HEK293 (cell line): ENCODE data around the gene GALNT16.

Experiments used
- CTCF ChIA-PET: fragments of 350-600 bp; formaldehyde crosslinking; extraction: SDS; loops from one replicate; lab custom pipeline; 2021; ENCODE audit warnings: antibody characterized with exemption; lab: Yijun Ruan, JAX
- POLR2A ChIA-PET: fragments of 300-600 bp; formaldehyde crosslinking; extraction: SDS; loops from one replicate; lab custom pipeline; 2020; ENCODE audit warnings: antibody characterized with exemption, inconsistent platforms; lab: Yijun Ruan, JAX
- H3K27ac ChIP-seq: fragments of 200-500 bp; sonication (Bioruptor generic); 2 replicates; pipeline ENCODE4 v1.5.1; 2014; ENCODE audit warnings: low read depth, low read length, control low read depth, inconsistent platforms; ENCODE audit errors: extremely low read depth
- H3K36me3 ChIP-seq, 2 experiments: fragments of 200-500 bp in 1 of 2; sonication (Bioruptor generic) in 1 of 2; 1 replicate in 1 of 2; 2 replicates in 1 of 2; pipeline ENCODE4 v1.5.1; 2014 to 2017; ENCODE audit warnings: inconsistent platforms in 2 of 2, low read length in 2 of 2; ENCODE audit not compliant: control insufficient read depth in 2 of 2, insufficient read depth in 1 of 2
- H3K4me1 ChIP-seq: fragments of 200-500 bp; sonication (Bioruptor generic); 2 replicates; pipeline ENCODE4 v1.5.1; 2014; ENCODE audit warnings: mild to moderate bottlenecking, low read length, inconsistent platforms; ENCODE audit not compliant: control insufficient read depth, insufficient read depth
- H3K4me3 ChIP-seq: 2 replicates; pipeline ENCODE4 v1.5.1; 2011; ENCODE audit warnings: low read depth, mild to moderate bottlenecking, control low read depth, low read length, moderate library complexity
- H3K9me3 ChIP-seq: fragments of 200-500 bp; sonication (Bioruptor generic); 2 replicates; pipeline ENCODE4 v1.5.1; 2014; ENCODE audit warnings: low read depth, low read length, inconsistent platforms; ENCODE audit not compliant: control insufficient read depth, insufficient read depth
- KLF7 ChIP-seq: fragments of 450-650 bp; formaldehyde crosslinking; IDR thresholded peaks from 2 replicates; pipeline ENCODE4 v1.5.1; 2016; ENCODE audit warnings: missing biosample characterization, missing genetic modification characterization, borderline replicate concordance
- SP3 ChIP-seq: fragments of 450-650 bp; formaldehyde crosslinking; IDR thresholded peaks from 2 replicates; pipeline ENCODE4 v1.5.1; 2016; ENCODE audit warnings: missing biosample characterization, missing genetic modification characterization
- ZBTB7A ChIP-seq: fragments of 450-650 bp; formaldehyde crosslinking; IDR thresholded peaks from 2 replicates; pipeline ENCODE4 v1.5.1; 2016; ENCODE audit warnings: low read depth, missing biosample characterization, missing genetic modification characterization
- ZFP3 ChIP-seq: fragments of 450-650 bp; formaldehyde crosslinking; IDR thresholded peaks from 2 replicates; pipeline ENCODE4 v1.5.1; 2016; ENCODE audit warnings: low read depth, missing biosample characterization, missing genetic modification characterization
- ZFP37 ChIP-seq: fragments of 450-650 bp; formaldehyde crosslinking; IDR thresholded peaks from 2 replicates; pipeline ENCODE4 v1.5.1; 2016; ENCODE audit warnings: missing biosample characterization, missing genetic modification characterization
- ZFP41 ChIP-seq: fragments of 450-650 bp; formaldehyde crosslinking; IDR thresholded peaks from 2 replicates; pipeline ENCODE4 v1.5.1; 2016; ENCODE audit warnings: missing biosample characterization, missing genetic modification characterization, borderline replicate concordance
- ZNF121 ChIP-seq: fragments of 450-650 bp; formaldehyde crosslinking; IDR thresholded peaks from 2 replicates; pipeline ENCODE4 v1.5.1; 2016; ENCODE audit warnings: missing biosample characterization, missing genetic modification characterization
- ZNF133 ChIP-seq: fragments of 450-650 bp; formaldehyde crosslinking; IDR thresholded peaks from 2 replicates; pipeline ENCODE4 v1.5.1; 2016; ENCODE audit warnings: missing biosample characterization, missing genetic modification characterization
- ZNF23 ChIP-seq: fragments of 450-650 bp; formaldehyde crosslinking; IDR thresholded peaks from 2 replicates; pipeline ENCODE4 v1.5.1; 2016; ENCODE audit warnings: missing biosample characterization, missing genetic modification characterization, borderline replicate concordance
- ZNF239 ChIP-seq: fragments of 450-650 bp; formaldehyde crosslinking; IDR thresholded peaks from 2 replicates; pipeline ENCODE4 v1.5.1; 2016; ENCODE audit warnings: missing biosample characterization, missing genetic modification characterization
- ZNF292 ChIP-seq: fragments of 450-650 bp; formaldehyde crosslinking; IDR thresholded peaks from 2 replicates; pipeline ENCODE4 v1.5.1; 2016; ENCODE audit warnings: low read depth, missing biosample characterization, missing genetic modification characterization, borderline replicate concordance
- ZNF311 ChIP-seq: fragments of 450-650 bp; formaldehyde crosslinking; IDR thresholded peaks from 2 replicates; pipeline ENCODE4 v1.5.1; 2017; ENCODE audit warnings: missing biosample characterization, missing genetic modification characterization, borderline replicate concordance
- ZNF350 ChIP-seq: fragments of 450-650 bp; formaldehyde crosslinking; IDR thresholded peaks from 2 replicates; pipeline ENCODE4 v1.5.0; 2017; ENCODE audit warnings: missing biosample characterization, mild to moderate bottlenecking, missing genetic modification characterization
- ZNF354C ChIP-seq: fragments of 450-650 bp; formaldehyde crosslinking; IDR thresholded peaks from 2 replicates; pipeline ENCODE4 v1.5.1; 2016; ENCODE audit warnings: missing biosample characterization, missing genetic modification characterization, low read depth, borderline replicate concordance
- ZNF423 ChIP-seq: fragments of 450-650 bp; formaldehyde crosslinking; IDR thresholded peaks from 2 replicates; pipeline ENCODE4 v1.5.1; 2016; ENCODE audit warnings: missing biosample characterization, missing genetic modification characterization
- ZNF433 ChIP-seq: fragments of 450-650 bp; formaldehyde crosslinking; IDR thresholded peaks from 2 replicates; pipeline ENCODE4 v1.5.1; 2016; ENCODE audit warnings: missing biosample characterization, missing genetic modification characterization, low read depth
- ZNF549 ChIP-seq: fragments of 450-650 bp; IDR thresholded peaks from 2 replicates; pipeline ENCODE4 v1.5.1; 2018; ENCODE audit warnings: missing biosample characterization, missing genetic modification characterization, mild to moderate bottlenecking, inconsistent platforms, moderate library complexity
- ZNF558 ChIP-seq: fragments of 450-650 bp; formaldehyde crosslinking; IDR thresholded peaks from 2 replicates; pipeline ENCODE4 v1.5.1; 2016; ENCODE audit warnings: missing biosample characterization, missing genetic modification characterization
- ZNF561 ChIP-seq: fragments of 450-650 bp; IDR thresholded peaks from 2 replicates; pipeline ENCODE4 v1.5.1; 2018; ENCODE audit warnings: missing biosample characterization, missing genetic modification characterization, borderline replicate concordance
- ZNF677 ChIP-seq: fragments of 450-650 bp; IDR thresholded peaks from 2 replicates; pipeline ENCODE4 v1.5.0; 2018; ENCODE audit warnings: missing biosample characterization, mild to moderate bottlenecking, missing genetic modification characterization, moderate library complexity
- ZNF701 ChIP-seq: fragments of 450-650 bp; formaldehyde crosslinking; IDR thresholded peaks from 2 replicates; pipeline ENCODE4 v1.5.1; 2016; ENCODE audit warnings: missing biosample characterization, missing genetic modification characterization
- ZNF747 ChIP-seq: fragments of 450-650 bp; formaldehyde crosslinking; IDR thresholded peaks from 2 replicates; pipeline ENCODE4 v1.5.1; 2016; ENCODE audit warnings: missing biosample characterization, missing genetic modification characterization
- ZNF792 ChIP-seq: fragments of 450-650 bp; formaldehyde crosslinking; IDR thresholded peaks from 2 replicates; pipeline ENCODE4 v1.5.1; 2016; ENCODE audit warnings: missing biosample characterization, missing genetic modification characterization
- ZSCAN16 ChIP-seq: fragments of 450-650 bp; formaldehyde crosslinking; IDR thresholded peaks from 2 replicates; pipeline ENCODE4 v1.5.1; 2016; ENCODE audit warnings: missing biosample characterization, missing genetic modification characterization
- ZSCAN30 ChIP-seq: fragments of 450-650 bp; IDR thresholded peaks from 2 replicates; pipeline ENCODE4 v1.5.1; 2018; ENCODE audit warnings: missing biosample characterization, mild to moderate bottlenecking, missing genetic modification characterization, moderate library complexity
- TF ChIP-seq, protein P1 (sequence below): fragments of 450-650 bp; formaldehyde crosslinking; IDR thresholded peaks from 2 replicates; pipeline ENCODE4 v1.5.1; 2016; ENCODE audit warnings: missing biosample characterization, missing genetic modification characterization
- TF ChIP-seq, protein P2 (sequence below): fragments of 450-650 bp; formaldehyde crosslinking; IDR thresholded peaks from 2 replicates; pipeline ENCODE4 v1.5.1; 2016; ENCODE audit warnings: missing biosample characterization, missing genetic modification characterization

Gene GALNT16

GRCh38 chr14:69328317-69328716 lies 68.4 kb downstream of the GALNT16 start:
- no peak overlapping the region for H3K4me3 ChIP-seq
- peaks cover 0 to 14% of the 10 kb centered on the region in 2 experiments; a peak in 1 of 3 replicates for H3K36me3 ChIP-seq
- H3K27ac ChIP-seq: no peak overlapping the region
- H3K4me1 ChIP-seq: no peaks in the 10 kb centered on the region
- no peak for TF ChIP-seq ZFP3
- TF ChIP-seq ZFP37 (tag by site-specific recombination): no peak
- no peak for TF ChIP-seq ZNF133 (tag by site-specific recombination)
- TF ChIP-seq ZNF747 (tag by site-specific recombination): no peak
- no peak for TF ChIP-seq ZNF311 (tag by site-specific recombination)
- TF ChIP-seq ZNF354C (tag by site-specific recombination): no peak
- TF ChIP-seq, protein P1, sequence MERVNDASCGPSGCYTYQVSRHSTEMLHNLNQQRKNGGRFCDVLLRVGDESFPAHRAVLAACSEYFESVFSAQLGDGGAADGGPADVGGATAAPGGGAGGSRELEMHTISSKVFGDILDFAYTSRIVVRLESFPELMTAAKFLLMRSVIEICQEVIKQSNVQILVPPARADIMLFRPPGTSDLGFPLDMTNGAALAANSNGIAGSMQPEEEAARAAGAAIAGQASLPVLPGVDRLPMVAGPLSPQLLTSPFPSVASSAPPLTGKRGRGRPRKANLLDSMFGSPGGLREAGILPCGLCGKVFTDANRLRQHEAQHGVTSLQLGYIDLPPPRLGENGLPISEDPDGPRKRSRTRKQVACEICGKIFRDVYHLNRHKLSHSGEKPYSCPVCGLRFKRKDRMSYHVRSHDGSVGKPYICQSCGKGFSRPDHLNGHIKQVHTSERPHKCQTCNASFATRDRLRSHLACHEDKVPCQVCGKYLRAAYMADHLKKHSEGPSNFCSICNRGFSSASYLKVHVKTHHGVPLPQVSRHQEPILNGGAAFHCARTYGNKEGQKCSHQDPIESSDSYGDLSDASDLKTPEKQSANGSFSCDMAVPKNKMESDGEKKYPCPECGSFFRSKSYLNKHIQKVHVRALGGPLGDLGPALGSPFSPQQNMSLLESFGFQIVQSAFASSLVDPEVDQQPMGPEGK (tag by site-specific recombination): no peak
- no peak for TF ChIP-seq ZNF701
- no peak for TF ChIP-seq ZNF558 (tag by site-specific recombination)
- TF ChIP-seq, protein P2, sequence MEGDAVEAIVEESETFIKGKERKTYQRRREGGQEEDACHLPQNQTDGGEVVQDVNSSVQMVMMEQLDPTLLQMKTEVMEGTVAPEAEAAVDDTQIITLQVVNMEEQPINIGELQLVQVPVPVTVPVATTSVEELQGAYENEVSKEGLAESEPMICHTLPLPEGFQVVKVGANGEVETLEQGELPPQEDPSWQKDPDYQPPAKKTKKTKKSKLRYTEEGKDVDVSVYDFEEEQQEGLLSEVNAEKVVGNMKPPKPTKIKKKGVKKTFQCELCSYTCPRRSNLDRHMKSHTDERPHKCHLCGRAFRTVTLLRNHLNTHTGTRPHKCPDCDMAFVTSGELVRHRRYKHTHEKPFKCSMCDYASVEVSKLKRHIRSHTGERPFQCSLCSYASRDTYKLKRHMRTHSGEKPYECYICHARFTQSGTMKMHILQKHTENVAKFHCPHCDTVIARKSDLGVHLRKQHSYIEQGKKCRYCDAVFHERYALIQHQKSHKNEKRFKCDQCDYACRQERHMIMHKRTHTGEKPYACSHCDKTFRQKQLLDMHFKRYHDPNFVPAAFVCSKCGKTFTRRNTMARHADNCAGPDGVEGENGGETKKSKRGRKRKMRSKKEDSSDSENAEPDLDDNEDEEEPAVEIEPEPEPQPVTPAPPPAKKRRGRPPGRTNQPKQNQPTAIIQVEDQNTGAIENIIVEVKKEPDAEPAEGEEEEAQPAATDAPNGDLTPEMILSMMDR: no peak
- no peak for TF ChIP-seq ZSCAN30 (tag by site-specific recombination)
- no peak for TF ChIP-seq KLF7
- TF ChIP-seq ZSCAN16 (tag by site-specific recombination): no peak
- TF ChIP-seq ZNF239 (tag by site-specific recombination): no peak
- no peak for TF ChIP-seq ZNF561 (tag by site-specific recombination)
- TF ChIP-seq ZNF549 (tag by site-specific recombination): no peak
- no peak for TF ChIP-seq ZNF23 (tag by site-specific recombination)
- no peak for TF ChIP-seq ZNF677
- POLR2A ChIA-PET: no interaction called here
- CTCF ChIA-PET: no interaction called here
- no peaks in the 10 kb centered on the region for H3K9me3 ChIP-seq

DNA sequence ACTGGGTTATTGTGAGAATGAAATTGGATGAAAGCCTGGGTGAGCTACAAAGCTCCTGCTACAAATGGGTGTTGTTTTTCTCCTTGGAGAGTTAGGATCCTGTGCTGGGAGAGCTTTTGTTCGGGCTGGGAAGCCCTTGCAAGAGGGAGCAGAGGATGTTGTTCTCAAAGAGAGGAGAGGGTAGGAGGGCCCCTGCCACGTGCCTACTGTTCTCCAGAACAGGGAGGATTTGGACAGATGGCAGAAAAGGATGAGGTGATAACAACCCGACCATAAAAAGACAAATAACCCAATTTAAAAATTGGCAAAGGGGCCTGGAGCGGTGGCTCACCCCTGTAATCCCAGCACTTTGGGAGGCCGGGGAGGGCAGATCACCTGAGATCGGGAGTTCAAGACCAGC lies 68.8 kb downstream of the GALNT16 start:
- Histone ChIP-seq H3K9me3 (no peaks in the 10 kb centered on the region), H3K27ac (no peak overlapping the region), H3K36me3 (peaks cover 0 to 14% of the 10 kb centered on the region in 2 experiments; a peak in 1 of 3 replicates)
- CTCF ChIA-PET: no interaction called here
- TF ChIP-seq ZBTB7A (tag by site-specific recombination): no peak
- no peak for TF ChIP-seq ZNF433 (tag by site-specific recombination)
- TF ChIP-seq ZNF133 (tag by site-specific recombination): no peak
- no peak for TF ChIP-seq ZFP41 (tag by site-specific recombination)
- TF ChIP-seq ZNF792 (tag by site-specific recombination): no peak
- no peak for TF ChIP-seq ZNF239 (tag by site-specific recombination)
- TF ChIP-seq ZNF350: no peak
- TF ChIP-seq ZNF423 (tag by site-specific recombination): no peak
- TF ChIP-seq ZNF292 (tag by site-specific recombination): no peak
- TF ChIP-seq SP3 (tag by site-specific recombination): no peak
- no peak for TF ChIP-seq ZNF121 (tag by site-specific recombination)
- TF ChIP-seq, all 188 proteins: peak for 0
- Histone ChIP-seq H3K4me3 (no peak overlapping the region), H3K4me1 (no peaks in the 10 kb centered on the region)
- POLR2A ChIA-PET: no interaction called here
